ENCODE results near the gene TYMP.
"Not testable (repeated sequence)": the region's sequence is repeated elsewhere in the genome, so short reads cannot be mapped to it uniquely, and the experiment has no call there.

Gene TYMP

DNA sequence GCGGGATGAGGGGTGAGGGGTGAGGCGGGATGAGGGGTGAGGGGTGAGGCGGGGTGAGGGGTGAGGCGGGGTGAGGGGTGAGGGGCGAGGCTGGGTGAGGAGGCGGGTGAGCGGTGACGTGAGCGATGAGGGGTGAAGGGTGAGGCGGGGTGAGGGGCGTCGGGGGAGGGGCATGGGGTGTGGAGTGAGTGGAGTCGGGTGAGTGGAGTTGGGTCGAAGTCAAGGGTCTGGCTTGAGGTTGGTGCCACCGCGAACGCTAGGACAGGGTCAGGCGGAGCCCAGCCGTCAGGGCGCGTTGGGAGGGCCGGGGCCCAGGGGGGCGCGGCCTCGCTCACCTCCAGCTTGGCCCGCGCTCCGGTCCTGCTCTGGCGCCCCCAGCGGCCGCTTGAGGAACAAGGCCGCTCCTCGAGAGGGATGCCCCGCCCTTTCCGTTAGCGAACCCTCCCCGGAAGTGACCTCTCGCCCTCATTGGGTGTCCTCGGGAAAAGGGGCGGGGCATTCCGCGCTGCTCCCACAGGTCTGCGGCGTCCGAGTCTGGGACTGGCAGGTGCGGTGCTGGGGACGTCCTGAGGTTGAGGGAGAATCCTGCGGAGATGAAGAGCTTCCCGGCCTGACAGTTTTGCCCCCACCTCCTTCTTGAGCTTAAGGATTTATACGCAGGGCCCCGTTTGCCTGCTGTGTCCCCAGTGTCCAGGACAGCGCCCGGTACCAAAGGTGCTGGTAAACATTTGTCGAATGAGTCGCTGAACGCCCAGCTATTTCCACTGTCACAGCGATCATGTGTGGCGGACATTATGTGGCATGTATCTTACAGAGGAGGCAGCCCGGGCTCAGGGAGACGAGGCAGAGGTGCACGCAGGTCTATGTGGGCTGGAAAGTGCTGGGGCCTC, 33.0 kb upstream of the TYMP start, which contains the start of gene SYCE3:
SYCE3 (minus strand) TSS at position 397 of the 890 bp plus-strand sequence. CDS start 6,514 bp downstream, outside the sequence.
- peak; percentile 97 for DNase-seq

DNA sequence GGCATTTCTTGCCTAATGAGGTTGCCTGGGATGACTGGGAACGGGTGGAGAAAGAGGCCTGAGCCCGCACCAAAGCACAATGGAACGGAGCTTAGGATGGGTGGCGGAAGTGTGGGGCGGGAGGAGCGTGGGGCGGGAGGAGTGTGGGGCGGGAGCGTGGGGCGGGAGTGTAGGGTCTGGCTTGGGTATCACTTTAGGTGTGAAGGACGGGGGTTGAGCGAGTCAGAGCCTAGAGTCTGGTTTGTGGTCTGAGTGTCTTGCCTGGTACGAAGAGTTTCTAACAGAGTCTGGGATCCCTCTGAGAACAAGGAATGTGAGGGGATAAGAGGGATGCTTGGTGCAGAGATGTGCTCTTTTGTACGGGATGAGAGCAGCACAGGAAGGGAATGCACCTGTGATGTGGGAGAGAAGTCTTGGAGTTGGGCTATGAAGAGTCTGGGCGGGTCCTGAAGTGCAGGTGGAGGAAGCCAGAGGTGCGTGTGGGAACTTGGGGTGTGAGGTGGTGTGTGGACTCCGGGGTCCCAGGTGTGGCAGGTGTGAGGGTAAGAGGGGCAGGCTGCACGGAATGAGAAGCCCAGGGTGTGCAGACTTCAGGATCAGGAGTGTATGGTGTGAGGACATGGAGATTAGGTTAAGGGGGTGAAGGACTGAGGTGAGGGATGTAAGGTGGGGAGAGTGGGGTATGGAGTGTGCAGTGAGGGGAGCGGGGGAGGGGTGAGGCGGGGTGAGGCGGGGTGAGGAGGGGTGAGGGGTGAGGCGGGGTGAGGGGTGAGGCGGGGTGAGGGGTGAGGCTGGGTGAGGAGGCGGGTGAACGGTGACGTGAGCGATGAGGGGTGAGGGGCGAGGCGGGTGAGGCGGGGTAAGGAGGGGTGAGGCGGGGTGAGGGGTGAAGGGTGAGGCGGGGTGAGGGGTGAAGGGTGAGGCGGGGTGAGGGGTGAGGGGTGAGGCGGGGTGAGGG, 31.9 kb upstream of the TYMP start:
- no peak for DNase-seq

- DNase-seq = no peak
Observed at GRCh38 chr22:50560034-50560433, 30.2 kb upstream of the TYMP start.

DNA sequence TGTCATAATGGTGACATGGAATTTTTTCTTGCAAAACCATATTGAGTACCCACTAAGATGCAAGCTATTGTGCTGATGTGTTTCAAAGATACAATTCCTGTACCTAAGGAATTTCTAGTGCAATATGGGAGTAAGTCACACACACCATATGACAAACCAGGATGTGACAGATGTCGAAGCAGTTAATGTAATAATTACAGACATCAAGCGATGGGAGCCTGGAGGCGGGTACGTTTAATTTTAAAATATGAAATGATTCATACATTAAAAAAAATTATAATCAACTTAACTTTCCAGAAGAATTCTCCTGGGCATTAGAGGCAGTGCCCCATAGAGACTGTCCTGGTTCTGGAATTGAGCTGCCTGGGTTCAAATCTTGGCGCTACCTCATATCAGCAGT, 26.9 kb upstream of the TYMP start:
- no peak for DNase-seq

- no peak for DNase-seq
Observed at GRCh38 chr22:50553310-50553709, 23.5 kb upstream of the TYMP start.

DNA sequence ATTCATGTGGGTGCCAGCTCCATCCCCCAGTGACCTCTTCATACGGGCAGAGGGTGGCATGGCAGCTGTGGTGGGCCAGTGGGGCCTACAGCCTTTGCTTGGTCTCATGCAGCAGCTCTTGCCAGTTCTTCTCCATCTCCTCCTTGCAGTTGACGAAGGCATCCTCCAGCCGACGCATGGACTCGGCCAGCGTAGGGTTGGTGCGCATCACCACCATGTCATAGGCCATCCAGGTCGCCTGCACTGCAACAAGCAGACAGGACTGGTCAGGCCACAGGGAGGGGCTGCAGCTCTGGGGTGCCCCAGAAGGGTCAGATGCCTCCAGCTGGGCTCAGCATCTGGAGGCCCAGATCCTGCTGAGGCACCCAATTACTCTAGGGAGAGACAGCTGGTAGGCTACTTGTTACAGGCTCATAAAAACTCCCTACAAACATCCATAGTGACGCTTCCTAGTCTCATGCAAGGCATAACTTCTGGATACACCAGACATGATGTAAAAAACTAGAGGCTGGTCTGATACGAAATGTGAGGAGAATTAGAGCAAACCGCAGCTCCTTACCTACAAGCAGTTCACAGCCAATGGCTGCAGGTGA, 21.4 kb upstream of the TYMP start:
- no peak for DNase-seq

DNA sequence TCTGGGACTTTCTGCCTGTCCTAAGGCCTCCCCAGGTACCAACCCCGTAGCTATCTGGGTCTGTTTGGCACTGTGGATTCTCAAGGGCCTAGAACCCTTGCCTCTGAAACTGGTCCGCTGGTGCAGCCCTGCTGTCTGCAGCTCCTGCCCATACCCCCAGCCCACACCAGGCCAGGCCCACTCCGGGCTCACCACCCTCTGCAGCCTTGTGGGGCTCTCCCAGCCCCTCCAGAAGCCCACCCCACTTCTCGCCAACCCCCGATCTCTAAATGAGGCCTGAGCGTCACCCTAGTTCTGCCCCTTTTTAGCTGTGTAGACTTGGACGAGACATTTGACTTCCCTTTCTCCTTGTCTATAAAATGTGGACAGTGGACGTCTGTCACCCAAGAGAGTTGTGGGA, 20.6 kb upstream of the TYMP start:
- DNase-seq = no peak

GRCh38 chr22:50548921-50549790, 19.3 kb upstream of the TYMP start:
- no peak for DNase-seq

DNA sequence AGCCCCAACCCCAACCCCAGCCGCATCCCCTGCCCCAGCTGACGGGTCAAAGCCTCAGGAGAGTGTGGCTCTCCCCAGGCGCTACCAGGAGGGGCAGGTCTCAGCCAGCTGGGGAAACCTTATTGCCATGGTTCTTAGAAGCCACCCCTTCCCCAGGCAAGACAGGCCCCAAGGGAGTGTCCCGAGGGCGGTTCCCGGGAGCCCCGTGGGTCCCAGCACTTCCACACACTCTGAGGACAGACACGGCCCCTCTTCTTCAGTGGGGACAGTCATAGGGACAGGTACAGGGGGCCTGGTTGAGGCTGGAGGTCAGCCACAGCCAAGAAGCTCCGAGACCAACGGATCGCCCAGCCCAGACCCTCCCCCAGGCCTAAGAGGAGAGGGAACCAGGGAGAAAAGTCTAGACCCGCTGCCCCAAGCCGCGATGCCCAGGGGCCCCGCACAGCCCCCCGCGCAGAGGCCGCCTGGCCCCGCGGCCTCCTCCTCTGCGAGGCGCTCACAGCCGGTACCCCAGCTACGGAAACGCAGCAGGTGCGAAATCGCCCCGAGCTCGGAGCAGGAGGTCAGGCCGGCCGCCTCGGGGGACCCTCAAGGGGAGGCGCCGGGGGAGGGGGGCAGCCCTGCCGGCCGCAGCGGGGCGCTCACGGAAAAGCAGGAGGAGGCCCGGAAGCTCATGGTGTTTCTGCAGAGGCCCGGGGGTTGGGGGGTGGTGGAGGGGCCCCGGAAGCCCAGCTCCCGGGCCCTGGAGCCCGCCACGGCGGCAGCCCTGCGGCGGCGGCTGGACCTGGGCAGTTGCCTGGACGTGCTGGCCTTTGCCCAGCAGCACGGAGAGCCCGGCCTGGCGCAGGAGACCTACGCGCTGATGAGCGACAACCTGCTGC, 18.5 kb upstream of the TYMP start:
- DNase-seq = peak; percentile 54

DNA sequence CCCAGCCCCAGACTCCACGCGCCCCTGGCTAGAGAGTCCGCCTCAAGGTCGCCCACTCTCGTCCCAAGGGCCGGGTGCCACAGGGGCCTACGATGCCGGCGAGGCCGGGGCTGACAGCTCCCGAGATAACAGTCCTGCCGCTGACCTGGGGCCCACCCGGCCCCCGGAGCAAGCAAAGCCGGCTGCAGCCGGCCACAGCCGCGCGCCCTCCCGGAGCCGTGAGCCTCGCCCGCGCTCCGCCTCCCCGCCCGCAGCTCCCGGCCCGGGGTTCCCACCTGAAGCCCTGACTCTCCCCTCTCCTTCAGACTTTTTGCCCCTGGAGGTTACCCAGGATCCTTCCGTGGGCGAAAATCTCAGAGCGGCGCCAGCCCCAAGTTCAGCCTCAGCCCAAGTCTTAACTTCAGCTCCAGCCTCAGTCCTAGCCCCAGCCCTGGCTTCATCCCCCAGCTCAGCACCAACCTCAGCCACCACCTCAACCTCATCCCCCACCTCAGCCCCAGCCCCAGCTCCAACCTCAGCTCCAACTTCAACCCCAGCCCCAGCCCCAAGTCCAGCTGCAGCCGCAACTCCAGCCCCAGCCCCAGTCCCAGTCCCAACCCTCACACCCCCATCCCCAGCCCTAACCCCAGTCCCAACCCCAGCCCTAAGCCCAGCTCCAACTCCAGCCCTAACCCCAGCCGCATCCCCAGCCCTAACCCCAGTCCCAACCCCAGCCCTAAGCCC, 17.6 kb upstream of the TYMP start:
- no peak for DNase-seq

DNA sequence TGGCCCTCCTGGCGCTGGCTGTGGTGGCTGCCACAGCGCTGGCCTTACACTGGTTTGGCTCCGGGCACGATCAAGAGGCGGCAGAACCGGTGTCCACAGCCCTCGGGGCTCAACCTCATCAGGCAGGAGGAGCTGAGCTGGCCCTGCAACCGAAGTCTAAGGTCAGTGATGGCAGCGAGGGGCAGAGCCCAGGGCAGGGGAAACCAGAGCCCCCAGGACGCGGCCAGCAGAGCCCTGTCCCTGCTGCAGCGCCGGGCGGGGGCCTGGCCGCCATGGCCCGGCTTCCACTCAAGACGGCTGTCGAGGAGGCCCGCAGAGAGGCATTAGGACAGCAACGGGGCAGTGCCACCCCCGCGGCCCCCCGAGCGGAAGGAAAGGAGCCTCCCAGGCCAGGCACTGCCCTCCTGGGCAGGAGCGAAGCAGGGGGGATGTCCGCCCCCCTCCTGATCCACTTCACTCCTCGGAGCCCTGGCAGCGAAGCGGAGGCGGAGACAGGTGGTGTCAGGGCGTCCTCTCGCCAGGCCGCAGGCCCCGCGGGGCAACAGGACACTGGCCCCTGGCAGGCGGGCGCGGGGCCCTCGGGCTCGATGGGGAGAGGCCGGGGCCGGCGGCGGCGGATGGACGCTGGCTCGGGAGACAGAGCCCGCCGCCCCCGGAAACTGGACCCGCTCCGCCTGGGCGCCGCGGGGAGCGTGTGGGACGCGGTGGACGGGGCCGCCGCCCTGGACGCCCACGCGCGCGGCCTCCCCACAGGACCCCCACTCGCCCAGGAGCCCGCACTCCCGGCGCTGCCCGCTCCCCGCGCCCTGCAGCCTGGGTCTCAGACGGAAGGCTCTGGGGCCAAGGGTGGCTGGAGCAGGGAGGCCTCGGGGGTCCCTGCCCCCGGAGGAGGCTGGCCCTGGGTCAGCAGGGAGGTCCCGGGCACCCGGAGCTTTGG, 16.8 kb upstream of the TYMP start:
- DNase-seq = no peak

GRCh38 chr22:50545522-50546325, 15.9 kb upstream of the TYMP start, which contains the start of gene KLHDC7B:
TSS of gene KLHDC7B (plus strand) at chr22:50545899. CDS start at chr22:50546244, 345 bp downstream.
- DNase-seq = no peak

DNA sequence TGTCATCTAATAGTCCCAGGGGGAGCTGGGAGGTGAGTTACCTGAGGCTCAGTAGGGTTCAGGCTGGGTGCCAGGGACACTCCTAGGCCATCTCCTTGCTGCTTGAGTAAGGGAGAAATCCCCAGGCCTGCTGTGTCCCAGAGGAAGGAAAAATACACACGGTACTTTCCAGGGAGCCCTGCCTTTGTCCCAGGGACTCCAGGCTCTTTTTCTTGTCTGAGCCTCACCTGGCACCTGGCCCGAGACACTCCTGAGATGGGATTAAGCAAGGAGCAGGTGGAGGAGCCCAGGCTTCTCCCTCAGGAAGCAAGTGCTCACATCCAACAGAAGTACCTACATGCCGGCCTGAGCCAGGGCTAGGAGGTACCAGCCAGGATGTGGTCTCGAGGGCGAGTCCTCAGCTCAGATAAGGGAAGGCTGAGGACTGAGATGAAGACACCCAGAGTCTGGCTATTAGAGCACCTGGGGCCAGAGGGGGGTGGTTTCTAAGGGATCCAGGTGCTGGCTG, 15.0 kb upstream of the TYMP start:
- DNase-seq = no peak

DNA sequence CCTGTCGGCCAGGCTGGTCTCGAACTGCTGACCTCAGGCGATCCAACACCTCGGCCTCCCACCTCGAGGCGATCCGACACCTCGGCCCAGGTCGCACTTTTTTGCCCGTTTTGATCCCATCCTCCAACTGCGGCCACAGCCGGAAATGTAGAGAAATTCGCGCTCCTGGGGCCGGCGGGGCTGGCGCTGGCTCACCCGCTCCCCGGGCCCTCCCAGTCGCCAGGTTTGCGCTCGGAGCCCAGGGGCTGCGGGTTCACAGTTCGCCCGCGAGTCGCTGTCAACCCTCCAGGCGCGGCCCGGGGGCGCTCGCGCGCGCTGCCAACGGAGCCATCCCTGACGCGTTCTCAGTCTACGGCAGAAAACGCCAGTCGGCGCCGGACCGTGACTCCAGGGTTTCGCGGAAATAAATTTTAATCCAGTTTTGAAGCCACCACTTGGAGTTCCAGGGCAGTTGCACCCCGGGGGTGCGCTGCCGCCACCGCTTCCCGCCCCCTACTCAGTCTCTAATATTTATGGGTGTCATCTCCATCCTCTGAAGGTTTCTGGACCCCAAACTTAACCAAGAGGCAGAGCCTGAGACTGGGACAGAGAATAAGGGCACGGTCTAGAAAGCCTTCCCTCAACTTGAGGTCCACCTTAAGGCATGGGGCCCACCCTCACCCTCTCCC, 14.4 kb upstream of the TYMP start:
- DNase-seq = peak; percentile 82

DNA sequence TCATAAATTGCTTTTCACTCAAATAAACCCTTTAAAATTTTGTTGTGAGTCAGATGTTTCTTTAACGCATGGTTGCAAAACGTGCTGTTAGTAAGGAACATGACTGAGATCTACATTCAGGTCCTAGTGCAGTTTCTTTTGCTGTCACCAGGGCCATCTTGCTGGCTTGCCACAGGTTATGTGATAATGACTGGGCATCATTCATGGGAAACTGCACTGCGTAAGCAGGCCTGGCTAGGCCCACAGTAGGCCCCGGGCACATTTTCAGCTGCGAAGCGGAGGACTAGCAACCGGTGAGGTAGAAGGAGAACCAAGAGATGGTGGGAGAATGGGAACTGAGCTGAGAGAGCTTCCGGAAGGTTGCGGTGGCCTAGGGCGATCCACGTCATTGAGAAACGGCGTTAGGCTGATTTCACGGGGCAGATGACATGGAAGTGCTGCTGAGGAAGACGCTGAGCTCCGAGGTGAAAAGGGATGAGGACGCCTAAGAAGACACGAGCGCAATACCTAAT, 12.7 kb upstream of the TYMP start:
- DNase-seq = no peak

GRCh38 chr22:50541667-50542026, 11.8 kb upstream of the TYMP start:
- DNase-seq = not testable (repeated sequence)

DNA sequence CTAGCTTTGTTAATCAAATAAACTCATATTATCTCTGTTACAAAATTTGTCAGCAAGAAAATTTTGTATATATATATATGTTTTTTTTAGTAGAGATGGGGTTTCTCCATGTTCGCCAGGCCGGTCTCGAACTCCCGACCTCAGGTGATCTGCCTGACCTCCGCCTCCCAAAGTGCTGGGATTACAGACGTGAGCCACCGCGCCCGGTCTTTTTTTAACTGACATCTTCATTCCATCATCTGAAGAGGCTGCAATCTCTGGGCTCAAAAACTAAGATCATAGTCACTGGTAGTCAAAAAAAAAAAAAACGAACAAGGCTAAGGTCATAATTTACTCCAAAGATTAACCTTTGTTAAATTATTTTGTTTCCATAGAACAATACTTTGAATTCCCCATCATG, 10.6 kb upstream of the TYMP start:
- DNase-seq = no peak

Data from activated CD4-positive, alpha-beta T cell treated with anti-CD3 and anti-CD28 coated beads, Interleukin-2, amount 50 U/mL, for 1 hour (primary cell).